ENCODE results near the gene ATP2A2.

Gene ATP2A2

GRCh38 chr12:110280779-110281548, at the start of gene ATP2A2:
ATP2A2 (plus strand) TSS chr12:110281247; CDS start chr12:110281790, 543 bp downstream.
- peaks cover 49% of the 10 kb centered on the region for H3K4me1 Mint-ChIP-seq (ENCODE audit: low read depth)
- H3K27ac Mint-ChIP-seq = peak within 1 kb of the TSS; percentile 98
- no peaks in the 10 kb centered on the region for H3K9me3 Mint-ChIP-seq (ENCODE audit: low read depth)
- H3K4me3 Mint-ChIP-seq = peak within 1 kb of the TSS; percentile 98
- H3K36me3 Mint-ChIP-seq = peaks cover 17% of the 10 kb centered on the region
- H3K27me3 Mint-ChIP-seq = no peaks in the 10 kb centered on the region

GRCh38 chr12:110233212-110233903, 47.7 kb upstream of the ATP2A2 start:
- Mint-ChIP-seq H3K4me1 (ENCODE audit: low read depth) (no peaks in the 10 kb centered on the region), H3K27me3 (peaks cover 2% of the 10 kb centered on the region), H3K27ac (no peak overlapping the region)

GRCh38 chr12:110234331-110234751, 46.7 kb upstream of the ATP2A2 start:
- Mint-ChIP-seq H3K4me3 (no peak overlapping the region), H3K9me3 (ENCODE audit: low read depth) (no peaks in the 10 kb centered on the region), H3K27me3 (peaks cover 2% of the 10 kb centered on the region), H3K36me3 (no peaks in the 10 kb centered on the region), H3K4me1 (ENCODE audit: low read depth) (no peaks in the 10 kb centered on the region), H3K27ac (no peak overlapping the region)

More at GRCh38 chr12:110233212-110233903, 47.7 kb upstream of the ATP2A2 start:
- Mint-ChIP-seq H3K9me3 (ENCODE audit: low read depth) (no peaks in the 10 kb centered on the region), H3K36me3 (no peaks in the 10 kb centered on the region), H3K4me3 (no peak overlapping the region)

- H3K27ac Mint-ChIP-seq = no peak overlapping the region
- no peaks in the 10 kb centered on the region for H3K36me3 Mint-ChIP-seq
- H3K27me3 Mint-ChIP-seq = peaks cover 2% of the 10 kb centered on the region
- no peaks in the 10 kb centered on the region for H3K4me1 Mint-ChIP-seq (ENCODE audit: low read depth)
- no peaks in the 10 kb centered on the region for H3K9me3 Mint-ChIP-seq (ENCODE audit: low read depth)
- H3K4me3 Mint-ChIP-seq = no peak overlapping the region
These were observed 46.3 kb upstream of the ATP2A2 start for GRCh38 chr12:110234755-110235154.

- Mint-ChIP-seq H3K27ac (no peak overlapping the region), H3K27me3 (peaks cover 4% of the 10 kb centered on the region), H3K36me3 (no peaks in the 10 kb centered on the region), H3K9me3 (ENCODE audit: low read depth) (no peaks in the 10 kb centered on the region), H3K4me1 (ENCODE audit: low read depth) (no peaks in the 10 kb centered on the region), H3K4me3 (no peak overlapping the region)
These were observed 45.7 kb upstream of the ATP2A2 start for GRCh38 chr12:110235383-110235782.

GRCh38 chr12:110243227-110243626, 37.8 kb upstream of the ATP2A2 start:
- peaks cover 3% of the 10 kb centered on the region for H3K36me3 Mint-ChIP-seq
- H3K9me3 Mint-ChIP-seq (ENCODE audit: low read depth) = no peaks in the 10 kb centered on the region
- no peak overlapping the region for H3K4me3 Mint-ChIP-seq
- no peak overlapping the region for H3K27ac Mint-ChIP-seq
- H3K4me1 Mint-ChIP-seq (ENCODE audit: low read depth) = no peaks in the 10 kb centered on the region
- H3K27me3 Mint-ChIP-seq = peaks cover 2% of the 10 kb centered on the region

GRCh38 chr12:110244372-110244771, 36.7 kb upstream of the ATP2A2 start:
- H3K36me3 Mint-ChIP-seq = peaks cover 3% of the 10 kb centered on the region
- H3K4me3 Mint-ChIP-seq = no peak overlapping the region
- H3K9me3 Mint-ChIP-seq (ENCODE audit: low read depth) = no peaks in the 10 kb centered on the region
- H3K27me3 Mint-ChIP-seq = peaks cover 2% of the 10 kb centered on the region
- no peak overlapping the region for H3K27ac Mint-ChIP-seq
- no peaks in the 10 kb centered on the region for H3K4me1 Mint-ChIP-seq (ENCODE audit: low read depth)

GRCh38 chr12:110244829-110245228, 36.2 kb upstream of the ATP2A2 start:
- peaks cover 3% of the 10 kb centered on the region for H3K36me3 Mint-ChIP-seq
- no peak overlapping the region for H3K27ac Mint-ChIP-seq
- H3K4me3 Mint-ChIP-seq = no peak overlapping the region
- H3K27me3 Mint-ChIP-seq = peaks cover 2% of the 10 kb centered on the region
- no peaks in the 10 kb centered on the region for H3K4me1 Mint-ChIP-seq (ENCODE audit: low read depth)
- no peaks in the 10 kb centered on the region for H3K9me3 Mint-ChIP-seq (ENCODE audit: low read depth)

- Mint-ChIP-seq H3K27me3 (no peaks in the 10 kb centered on the region), H3K27ac (no peak overlapping the region), H3K9me3 (ENCODE audit: low read depth) (no peaks in the 10 kb centered on the region), H3K4me3 (no peak overlapping the region), H3K36me3 (peaks cover 3% of the 10 kb centered on the region), H3K4me1 (ENCODE audit: low read depth) (no peaks in the 10 kb centered on the region)
These were observed 35.7 kb upstream of the ATP2A2 start for GRCh38 chr12:110245369-110245772.

GRCh38 chr12:110246636-110247339, 34.3 kb upstream of the ATP2A2 start:
- Mint-ChIP-seq H3K4me1 (ENCODE audit: low read depth) (no peaks in the 10 kb centered on the region), H3K4me3 (no peak overlapping the region), H3K27me3 (no peaks in the 10 kb centered on the region), H3K36me3 (no peaks in the 10 kb centered on the region), H3K9me3 (ENCODE audit: low read depth) (no peaks in the 10 kb centered on the region), H3K27ac (no peak overlapping the region)

- Mint-ChIP-seq H3K27me3 (no peaks in the 10 kb centered on the region), H3K9me3 (ENCODE audit: low read depth) (no peaks in the 10 kb centered on the region), H3K4me1 (ENCODE audit: low read depth) (no peaks in the 10 kb centered on the region), H3K36me3 (no peaks in the 10 kb centered on the region), H3K27ac (no peak overlapping the region), H3K4me3 (no peak overlapping the region)
These were observed 33.5 kb upstream of the ATP2A2 start for GRCh38 chr12:110247340-110248095.

- H3K4me3 Mint-ChIP-seq = no peak overlapping the region
- H3K27ac Mint-ChIP-seq = no peak overlapping the region
- no peaks in the 10 kb centered on the region for H3K4me1 Mint-ChIP-seq (ENCODE audit: low read depth)
- H3K27me3 Mint-ChIP-seq = no peaks in the 10 kb centered on the region
- H3K9me3 Mint-ChIP-seq (ENCODE audit: low read depth) = no peaks in the 10 kb centered on the region
- no peaks in the 10 kb centered on the region for H3K36me3 Mint-ChIP-seq
These were observed 33.0 kb upstream of the ATP2A2 start for GRCh38 chr12:110248096-110248447.

GRCh38 chr12:110249105-110249504, 31.9 kb upstream of the ATP2A2 start:
- Mint-ChIP-seq H3K27ac (no peak overlapping the region), H3K36me3 (no peaks in the 10 kb centered on the region)

GRCh38 chr12:110249716-110250225, 31.3 kb upstream of the ATP2A2 start:
- Mint-ChIP-seq H3K27ac (no peak overlapping the region), H3K4me1 (ENCODE audit: low read depth) (no peaks in the 10 kb centered on the region), H3K27me3 (no peaks in the 10 kb centered on the region), H3K9me3 (ENCODE audit: low read depth) (no peaks in the 10 kb centered on the region), H3K4me3 (no peak overlapping the region), H3K36me3 (no peaks in the 10 kb centered on the region)

More at GRCh38 chr12:110249105-110249504, 31.9 kb upstream of the ATP2A2 start:
- no peaks in the 10 kb centered on the region for H3K4me1 Mint-ChIP-seq (ENCODE audit: low read depth)
- no peaks in the 10 kb centered on the region for H3K27me3 Mint-ChIP-seq
- H3K4me3 Mint-ChIP-seq = no peak overlapping the region
- H3K9me3 Mint-ChIP-seq (ENCODE audit: low read depth) = no peaks in the 10 kb centered on the region

Measured in activated naive CD8-positive, alpha-beta T cell (primary cell).